GM23338 (cell line): ENCODE results near the gene CEMIP2. TPM values are rescaled to one million over a fixed set of nuclear protein-coding genes. Genes with fewer than 3 reads are reported as not detected.

Source experiments
- ATAC-seq: fragments of 200-7000 bp; cut with Tn5 transposase; 3 replicates; pipeline ENCODE4 v1.9.1; 2020
- DNase-seq: peaks from one replicate; pipeline ENCODE4 v3.0.0-alpha.2; 2015; ENCODE audit warnings: low spot score
- H2AFZ ChIP-seq: fragments of 200-600 bp; sonication (generic); 2 replicates; pipeline ENCODE4 v1.8.0; 2016; ENCODE audit warnings: antibody characterized with exemption, mild to moderate bottlenecking, moderate library complexity
- H3F3A ChIP-seq: fragments of 200-600 bp; sonication (generic); replicated peaks from 2 replicates; pipeline ENCODE4 v1.8.0; 2017; ENCODE audit warnings: antibody characterized with exemption, mixed run types, low read depth
- H3K27ac ChIP-seq: fragments of 200-600 bp; sonication (generic); 2 replicates; pipeline ENCODE4 v1.6.1; 2016; ENCODE audit warnings: low read depth
- H3K27me3 ChIP-seq: fragments of 200-600 bp; sonication (generic); 2 replicates; pipeline ENCODE4 v1.8.0; 2016; ENCODE audit warnings: mild to moderate bottlenecking, mixed run types, moderate library complexity; ENCODE audit not compliant: insufficient read depth
- H3K36me3 ChIP-seq: fragments of 200-600 bp; sonication (generic); 2 replicates; pipeline ENCODE4 v1.8.0; 2016; ENCODE audit warnings: mild to moderate bottlenecking; ENCODE audit not compliant: insufficient read depth
- H3K4me1 ChIP-seq: fragments of 200-600 bp; sonication (generic); 2 replicates; pipeline ENCODE4 v1.8.0; 2016; ENCODE audit warnings: mild to moderate bottlenecking, moderate library complexity; ENCODE audit not compliant: insufficient read depth
- H3K4me2 ChIP-seq: fragments of 200-600 bp; sonication (generic); 2 replicates; pipeline ENCODE4 v1.7.1; 2017; ENCODE audit warnings: mixed run types
- H3K4me3 ChIP-seq: fragments of 200-600 bp; sonication (generic); 2 replicates; pipeline ENCODE4 v1.6.1; 2016; ENCODE audit warnings: mixed run types
- H3K79me2 ChIP-seq: fragments of 200-600 bp; sonication (generic); replicated peaks from 2 replicates; pipeline ENCODE4 v1.8.0; 2017; ENCODE audit warnings: mild to moderate bottlenecking; ENCODE audit not compliant: insufficient read depth
- H3K9me2 ChIP-seq: fragments of 200-600 bp; sonication (generic); 2 replicates; pipeline ENCODE4 v1.8.0; 2017; ENCODE audit not compliant: insufficient read depth
- H4K20me1 ChIP-seq: fragments of 200-600 bp; sonication (generic); replicated peaks from 2 replicates; pipeline ENCODE4 v1.8.0; 2017; ENCODE audit warnings: mild to moderate bottlenecking; ENCODE audit not compliant: insufficient read depth
- H3K27ac Mint-ChIP-seq: 2 replicates; pipeline ENCODE4 v1.8.0; 2020; ENCODE audit warnings: inconsistent platforms, mild to moderate bottlenecking, moderate library complexity, mixed read lengths
- H3K27me3 Mint-ChIP-seq: 3 replicates; pipeline ENCODE4 v1.8.0; 2022; ENCODE audit warnings: low read depth, mild to moderate bottlenecking, moderate library complexity, mixed read lengths, inconsistent platforms; ENCODE audit not compliant: insufficient read depth, poor library complexity
- H3K36me3 Mint-ChIP-seq: 3 replicates; pipeline ENCODE4 v1.8.0; 2021; ENCODE audit warnings: low read depth, mild to moderate bottlenecking, inconsistent platforms, moderate library complexity, mixed read lengths
- H3K4me1 Mint-ChIP-seq: 3 replicates; pipeline ENCODE4 v1.8.0; 2020; ENCODE audit warnings: mild to moderate bottlenecking, inconsistent platforms, mixed read lengths
- H3K4me3 Mint-ChIP-seq: 3 replicates; pipeline ENCODE4 v1.8.0; 2021; ENCODE audit warnings: moderate library complexity, mild to moderate bottlenecking, inconsistent platforms, mixed read lengths
- H3K9me3 Mint-ChIP-seq: 3 replicates; pipeline ENCODE4 v1.8.0; 2020; ENCODE audit warnings: moderate library complexity, mild to moderate bottlenecking, inconsistent platforms, mixed read lengths
- CREB1 ChIP-seq: fragments of 250-450 bp; sonication (Bioruptor Pico); IDR thresholded peaks from 2 replicates; pipeline ENCODE4 v1.5.0; 2020; ENCODE audit warnings: low read depth, mild to moderate bottlenecking, moderate library complexity
- EZH2 ChIP-seq: fragments of 200-600 bp; sonication (generic); IDR thresholded peaks from one replicate; pipeline ENCODE4 v1.8.0; 2017; ENCODE audit warnings: antibody characterized with exemption, mild to moderate bottlenecking, low read depth; ENCODE audit not compliant: unreplicated experiment
- EZH2phosphoT487 ChIP-seq: fragments of 200-600 bp; sonication (generic); IDR thresholded peaks from one replicate; pipeline ENCODE4 v1.8.1; 2018; ENCODE audit warnings: antibody characterized with exemption; ENCODE audit not compliant: unreplicated experiment
- JUNB ChIP-seq: IDR thresholded peaks from one replicate; pipeline ENCODE4 v1.6.1; 2016; ENCODE audit warnings: antibody characterized with exemption; ENCODE audit not compliant: unreplicated experiment
- POLR2AphosphoS5 ChIP-seq: IDR thresholded peaks from 2 replicates; pipeline ENCODE4 v1.6.1; 2016; ENCODE audit warnings: antibody characterized with exemption, low read depth
- STAT1 ChIP-seq: IDR thresholded peaks from one replicate; pipeline ENCODE4 v1.6.1; 2016; ENCODE audit warnings: antibody characterized with exemption; ENCODE audit not compliant: unreplicated experiment
- ZNF114 ChIP-seq: fragments of 250-450 bp; sonication (Bioruptor Pico); IDR thresholded peaks from 2 replicates; pipeline ENCODE4 v1.5.0; 2020; ENCODE audit warnings: mild to moderate bottlenecking, moderate library complexity
- ZNF331 ChIP-seq: fragments of 250-450 bp; sonication (Bioruptor Pico); IDR thresholded peaks from 2 replicates; pipeline ENCODE4 v1.5.0; 2020; ENCODE audit warnings: low read depth, mild to moderate bottlenecking, moderate library complexity
- ZNF462 ChIP-seq: fragments of 250-450 bp; sonication (Bioruptor Pico); IDR thresholded peaks from 2 replicates; pipeline ENCODE4 v1.5.0; 2020; ENCODE audit warnings: mild to moderate bottlenecking, moderate library complexity
- polyA plus RNA-seq: library from polyadenylated mRNA; unstranded; fragments of >200 nt; fragmentation: Nextera tagmentation; extraction: Ambion mirVana; gene quantifications from 2 replicates; pipeline ENCODE4 v1.2.1, GENCODE V29; 2016
- total RNA-seq: library from RNA; depleted of rRNA; stranded (reverse); fragments of >200 nt; shearing (Covaris generic); gene quantifications from 2 replicates; pipeline ENCODE4 v1.2.3, GENCODE V29; 2014
- TF ChIP-seq, protein P1 (sequence below): IDR thresholded peaks from one replicate; pipeline ENCODE4 v1.6.1; 2018; ENCODE audit warnings: antibody characterized with exemption; ENCODE audit not compliant: unreplicated experiment

The CEMIP2 gene
- total and polyA plus RNA-seq, 2 experiments from 2014 or later: 23.0 to 76.7 TPM

DNA sequence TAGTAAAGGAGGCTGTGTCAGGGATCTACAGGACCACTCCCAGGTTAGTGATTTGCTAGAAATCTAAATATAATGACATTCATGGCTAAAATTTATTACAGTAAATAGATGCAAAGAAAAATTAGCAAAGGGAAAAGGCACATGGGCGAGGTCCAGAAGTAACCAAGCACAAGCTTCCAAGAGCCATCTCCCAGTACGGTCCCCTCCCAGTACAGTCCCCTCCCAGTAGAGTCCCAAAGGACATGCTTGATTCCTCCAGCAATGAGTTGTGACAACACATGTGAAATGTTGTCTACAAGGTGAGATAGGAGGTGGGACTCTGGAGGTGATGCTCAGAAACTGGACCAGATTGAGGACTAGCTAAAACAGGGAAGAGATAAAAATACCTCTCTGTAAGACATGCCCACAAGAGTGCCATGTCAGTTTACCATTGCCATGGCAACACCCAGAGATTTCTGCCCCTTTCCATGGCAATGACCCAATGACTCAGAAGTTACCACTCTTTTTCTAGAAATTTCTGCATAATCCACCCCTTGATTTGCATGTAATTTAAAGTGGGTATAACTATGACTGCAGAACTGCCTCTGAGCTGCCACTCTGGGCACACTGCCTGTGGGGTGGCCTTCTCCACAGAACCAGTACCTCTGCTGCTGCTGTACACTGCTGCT is 27.9 kb upstream of the CEMIP2 start (continued):
- TF ChIP-seq ZNF331 (CRISPR knock-in tag): no peak
- TF ChIP-seq CREB1: no peak
- no peak for TF ChIP-seq ZNF114 (CRISPR knock-in tag)
- TF ChIP-seq, protein P1, sequence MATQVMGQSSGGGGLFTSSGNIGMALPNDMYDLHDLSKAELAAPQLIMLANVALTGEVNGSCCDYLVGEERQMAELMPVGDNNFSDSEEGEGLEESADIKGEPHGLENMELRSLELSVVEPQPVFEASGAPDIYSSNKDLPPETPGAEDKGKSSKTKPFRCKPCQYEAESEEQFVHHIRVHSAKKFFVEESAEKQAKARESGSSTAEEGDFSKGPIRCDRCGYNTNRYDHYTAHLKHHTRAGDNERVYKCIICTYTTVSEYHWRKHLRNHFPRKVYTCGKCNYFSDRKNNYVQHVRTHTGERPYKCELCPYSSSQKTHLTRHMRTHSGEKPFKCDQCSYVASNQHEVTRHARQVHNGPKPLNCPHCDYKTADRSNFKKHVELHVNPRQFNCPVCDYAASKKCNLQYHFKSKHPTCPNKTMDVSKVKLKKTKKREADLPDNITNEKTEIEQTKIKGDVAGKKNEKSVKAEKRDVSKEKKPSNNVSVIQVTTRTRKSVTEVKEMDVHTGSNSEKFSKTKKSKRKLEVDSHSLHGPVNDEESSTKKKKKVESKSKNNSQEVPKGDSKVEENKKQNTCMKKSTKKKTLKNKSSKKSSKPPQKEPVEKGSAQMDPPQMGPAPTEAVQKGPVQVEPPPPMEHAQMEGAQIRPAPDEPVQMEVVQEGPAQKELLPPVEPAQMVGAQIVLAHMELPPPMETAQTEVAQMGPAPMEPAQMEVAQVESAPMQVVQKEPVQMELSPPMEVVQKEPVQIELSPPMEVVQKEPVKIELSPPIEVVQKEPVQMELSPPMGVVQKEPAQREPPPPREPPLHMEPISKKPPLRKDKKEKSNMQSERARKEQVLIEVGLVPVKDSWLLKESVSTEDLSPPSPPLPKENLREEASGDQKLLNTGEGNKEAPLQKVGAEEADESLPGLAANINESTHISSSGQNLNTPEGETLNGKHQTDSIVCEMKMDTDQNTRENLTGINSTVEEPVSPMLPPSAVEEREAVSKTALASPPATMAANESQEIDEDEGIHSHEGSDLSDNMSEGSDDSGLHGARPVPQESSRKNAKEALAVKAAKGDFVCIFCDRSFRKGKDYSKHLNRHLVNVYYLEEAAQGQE: no peak
- TF ChIP-seq EZH2: no peak
- no peak for TF ChIP-seq JUNB
- TF ChIP-seq POLR2AphosphoS5: no peak
- no peak for TF ChIP-seq EZH2phosphoT487

DNA sequence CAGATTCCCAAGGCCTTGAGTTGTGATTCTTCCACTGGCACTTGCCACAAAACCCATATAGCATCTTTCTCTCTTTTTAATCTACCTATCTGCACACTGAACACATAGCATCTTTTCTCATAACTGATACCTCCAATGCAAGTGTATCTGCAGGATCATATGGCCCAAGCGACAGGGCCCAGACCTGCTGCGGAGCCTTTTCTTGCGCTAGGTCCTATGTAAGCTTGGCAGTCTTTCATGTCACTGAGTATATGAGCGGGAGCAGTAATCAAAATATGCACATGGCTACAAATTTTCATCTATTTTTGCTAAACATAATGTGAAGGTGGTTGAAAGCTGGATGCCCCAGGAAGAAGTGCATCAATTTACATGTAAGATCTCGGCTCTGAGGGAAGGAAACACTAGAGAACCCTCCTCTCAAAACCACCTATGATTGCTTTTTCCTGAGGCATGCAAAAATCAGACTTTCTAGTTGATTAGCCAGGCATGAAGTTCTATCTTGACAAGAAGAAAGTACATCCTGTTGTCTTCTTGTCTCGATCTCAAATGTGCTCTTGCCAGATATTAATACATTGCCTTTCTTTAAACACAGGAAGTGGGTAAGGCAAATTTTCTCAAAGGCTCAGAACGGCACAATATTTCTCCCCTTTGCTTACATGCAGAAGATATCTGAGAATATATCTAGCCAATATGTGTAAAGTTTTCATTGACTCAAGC is 26.9 kb upstream of the CEMIP2 start:
- no peaks in the 10 kb centered on the region for H3K9me3 Mint-ChIP-seq
- H3K4me3 Mint-ChIP-seq: no peak overlapping the region
- no peaks in the 10 kb centered on the region for H3K27me3 Mint-ChIP-seq
- Histone ChIP-seq H2AFZ (no peak overlapping the region), H3K4me1 (no peaks in the 10 kb centered on the region), H3K27ac (no peak overlapping the region), H3K79me2 (no peaks in the 10 kb centered on the region), H3K4me2 (no peak overlapping the region), H3F3A (no peaks in the 10 kb centered on the region), H4K20me1 (no peaks in the 10 kb centered on the region), H3K4me3 (no peak overlapping the region), H3K9me2 (no peaks in the 10 kb centered on the region; the same call in 1 of the 2 replicates), H3K36me3 (no peaks in the 10 kb centered on the region), H3K27me3 (no peaks in the 10 kb centered on the region)
- no peak for DNase-seq
- H3K27ac Mint-ChIP-seq: no peak overlapping the region
- peaks cover 4% of the 10 kb centered on the region for H3K4me1 Mint-ChIP-seq
- no peak for ATAC-seq
- no peaks in the 10 kb centered on the region for H3K36me3 Mint-ChIP-seq
- TF ChIP-seq ZNF114 (CRISPR knock-in tag) (no peak), ZNF462 (CRISPR knock-in tag) (no peak), JUNB (no peak), POLR2AphosphoS5 (no peak), STAT1 (no peak)
- TF ChIP-seq, protein P1: no peak
